ENCODE results near the gene SYCE3.

- TF ChIP-seq CTCF (IDR thresholded peaks at IDR 0.05; ENCODE audit: low read length) (no peak), EZH2phosphoT487 (IDR thresholded peaks at IDR 0.05; ENCODE audit: low read length) (no peak), EZH2 (optimal IDR thresholded peaks at IDR 0.05; ENCODE audit: low read depth, low read length) (no peak)
Observed at GRCh38 chr22:50519151-50519550, 43.6 kb downstream of the SYCE3 start.

All from MM.1S (cell line).